ENCODE data around the gene LGALS7.

LGALS7 gene

DNA sequence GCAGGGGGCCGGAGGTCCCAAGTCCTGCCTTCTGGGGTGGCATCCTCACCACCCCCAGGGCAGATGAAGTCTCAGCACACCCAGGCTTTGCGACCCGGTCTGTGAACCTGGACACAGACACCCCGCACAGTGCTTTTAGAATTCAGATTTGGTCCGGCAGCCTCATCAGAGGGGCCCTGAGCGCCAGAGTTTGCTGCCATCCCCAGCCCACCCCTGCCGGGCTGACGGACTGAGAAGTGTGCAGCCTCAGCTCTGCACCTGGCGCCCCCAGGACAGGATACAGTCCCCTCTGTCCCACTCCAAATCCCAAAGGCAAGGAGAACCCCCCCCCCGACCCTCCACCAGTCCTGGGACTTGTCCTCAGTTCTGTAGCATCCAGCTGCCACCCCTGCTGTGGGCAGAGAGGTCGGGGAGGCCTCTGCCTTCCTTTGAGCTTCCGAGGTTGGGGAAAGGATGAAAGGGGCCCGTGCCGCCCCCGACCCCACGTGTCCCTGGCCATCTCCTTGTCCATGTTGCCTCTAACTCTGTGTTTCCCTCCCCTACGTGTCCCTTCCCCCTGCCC lies 45.9 kb downstream of the LGALS7 start:
- TF ChIP-seq, protein P1, sequence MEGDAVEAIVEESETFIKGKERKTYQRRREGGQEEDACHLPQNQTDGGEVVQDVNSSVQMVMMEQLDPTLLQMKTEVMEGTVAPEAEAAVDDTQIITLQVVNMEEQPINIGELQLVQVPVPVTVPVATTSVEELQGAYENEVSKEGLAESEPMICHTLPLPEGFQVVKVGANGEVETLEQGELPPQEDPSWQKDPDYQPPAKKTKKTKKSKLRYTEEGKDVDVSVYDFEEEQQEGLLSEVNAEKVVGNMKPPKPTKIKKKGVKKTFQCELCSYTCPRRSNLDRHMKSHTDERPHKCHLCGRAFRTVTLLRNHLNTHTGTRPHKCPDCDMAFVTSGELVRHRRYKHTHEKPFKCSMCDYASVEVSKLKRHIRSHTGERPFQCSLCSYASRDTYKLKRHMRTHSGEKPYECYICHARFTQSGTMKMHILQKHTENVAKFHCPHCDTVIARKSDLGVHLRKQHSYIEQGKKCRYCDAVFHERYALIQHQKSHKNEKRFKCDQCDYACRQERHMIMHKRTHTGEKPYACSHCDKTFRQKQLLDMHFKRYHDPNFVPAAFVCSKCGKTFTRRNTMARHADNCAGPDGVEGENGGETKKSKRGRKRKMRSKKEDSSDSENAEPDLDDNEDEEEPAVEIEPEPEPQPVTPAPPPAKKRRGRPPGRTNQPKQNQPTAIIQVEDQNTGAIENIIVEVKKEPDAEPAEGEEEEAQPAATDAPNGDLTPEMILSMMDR (IDR thresholded peaks at IDR 0.05): no peak
- H3K27ac Mint-ChIP-seq: no peak overlapping the region
- no peaks in the 10 kb centered on the region for H3K9me3 Mint-ChIP-seq
- no peak overlapping the region for H3K4me3 Mint-ChIP-seq
- peaks cover 31% of the 10 kb centered on the region for H3K36me3 Mint-ChIP-seq (ENCODE audit: low read depth)
- no peaks in the 10 kb centered on the region for H3K27me3 Mint-ChIP-seq (ENCODE audit: low read depth, poor library complexity)
- peaks cover 13% of the 10 kb centered on the region for H3K4me1 Mint-ChIP-seq
- no peak for DNase-seq

DNA sequence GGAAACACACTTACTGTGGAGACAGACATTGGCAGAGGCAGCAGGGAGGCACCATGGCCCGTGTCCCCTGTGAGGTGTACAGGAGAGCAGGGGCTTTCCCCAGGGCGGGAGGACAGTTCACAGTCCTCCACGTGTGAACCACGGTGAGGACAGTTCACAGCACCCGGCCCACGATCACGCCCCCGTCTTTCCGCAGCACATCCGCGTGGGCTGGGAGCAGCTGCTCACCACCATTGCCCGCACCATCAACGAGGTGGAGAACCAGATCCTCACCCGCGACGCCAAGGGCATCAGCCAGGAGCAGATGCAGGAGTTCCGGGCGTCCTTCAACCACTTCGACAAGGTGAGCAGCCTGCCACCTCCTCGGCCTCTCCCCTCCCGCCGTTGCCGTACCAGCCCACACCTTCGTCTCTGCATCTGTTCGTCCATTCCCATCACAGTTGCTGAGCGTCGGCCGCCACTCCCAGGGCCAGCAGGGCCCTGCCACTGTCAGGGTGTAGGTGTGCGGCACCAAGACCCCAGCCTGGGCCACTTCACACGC lies 46.5 kb downstream of the LGALS7 start:
- Mint-ChIP-seq H3K36me3 (ENCODE audit: low read depth) (peaks cover 26% of the 10 kb centered on the region), H3K27ac (peak overlapping the region; percentile 81), H3K9me3 (no peaks in the 10 kb centered on the region), H3K27me3 (ENCODE audit: low read depth, poor library complexity) (no peaks in the 10 kb centered on the region), H3K4me3 (no peak overlapping the region), H3K4me1 (peaks cover 13% of the 10 kb centered on the region)
- TF ChIP-seq, protein P1 (IDR thresholded peaks at IDR 0.05): no peak
- DNase-seq: no peak

DNA sequence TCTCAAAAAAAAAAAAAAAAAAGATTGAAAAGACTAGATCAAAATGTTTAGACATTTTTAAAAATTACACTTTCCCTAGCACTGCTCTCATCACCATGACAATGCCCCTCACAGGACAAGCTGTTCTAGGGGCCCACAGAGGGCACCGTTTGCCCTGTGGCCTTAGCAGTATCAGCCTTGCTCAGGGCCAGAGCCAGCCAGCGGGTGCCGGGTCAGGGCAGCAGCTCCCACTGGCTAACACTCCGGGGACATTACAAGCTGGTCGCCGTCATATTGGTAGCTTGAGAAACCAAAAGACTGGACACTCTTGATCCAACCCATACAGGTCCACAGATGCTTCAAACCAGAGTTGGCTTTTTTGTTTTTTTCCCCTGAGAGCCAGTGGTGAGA lies 47.0 kb downstream of the LGALS7 start:
- H3K27ac Mint-ChIP-seq: peak overlapping the region; percentile 81
- TF ChIP-seq, protein P1 (IDR thresholded peaks at IDR 0.05): no peak
- no peak for DNase-seq
- H3K36me3 Mint-ChIP-seq (ENCODE audit: low read depth): peaks cover 23% of the 10 kb centered on the region
- no peaks in the 10 kb centered on the region for H3K9me3 Mint-ChIP-seq
- no peaks in the 10 kb centered on the region for H3K27me3 Mint-ChIP-seq (ENCODE audit: low read depth, poor library complexity)
- H3K4me3 Mint-ChIP-seq: no peak overlapping the region
- peaks cover 13% of the 10 kb centered on the region for H3K4me1 Mint-ChIP-seq

DNA sequence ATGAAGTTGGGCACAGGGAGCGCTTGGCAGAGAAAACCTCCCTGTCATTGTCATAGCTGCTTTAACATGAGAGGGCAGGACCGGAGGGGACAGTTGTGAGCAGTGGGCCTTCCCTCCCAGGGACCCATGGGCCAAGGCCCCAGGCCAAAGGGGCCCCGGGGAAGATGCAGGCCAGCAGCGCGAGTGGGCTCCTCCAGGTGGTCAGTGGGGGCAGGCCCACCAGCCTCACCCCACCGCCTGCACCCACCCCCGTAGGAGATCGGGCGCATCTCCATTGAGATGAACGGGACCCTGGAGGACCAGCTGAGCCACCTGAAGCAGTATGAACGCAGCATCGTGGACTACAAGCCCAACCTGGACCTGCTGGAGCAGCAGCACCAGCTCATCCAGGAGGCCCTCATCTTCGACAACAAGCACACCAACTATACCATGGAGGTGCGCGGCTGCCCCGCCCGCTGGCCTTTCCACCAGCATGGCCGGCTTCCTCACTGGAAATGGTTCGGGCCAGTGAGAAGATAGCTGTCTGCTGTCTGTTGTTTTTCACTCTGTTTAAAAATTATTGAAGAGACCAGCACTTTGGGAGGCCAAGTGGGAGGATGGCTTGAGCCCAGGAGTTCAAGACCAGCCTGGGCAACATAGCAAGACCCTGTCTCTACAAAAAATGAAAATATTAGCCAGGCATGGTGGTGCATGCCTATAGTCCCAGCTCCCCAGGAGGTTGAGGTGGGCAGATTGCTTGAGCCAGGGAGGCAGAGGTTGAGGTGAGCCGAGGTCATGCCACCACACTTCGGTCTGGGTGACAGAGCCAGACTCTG lies 47.6 kb downstream of the LGALS7 start:
- Mint-ChIP-seq H3K27me3 (ENCODE audit: low read depth, poor library complexity) (no peaks in the 10 kb centered on the region), H3K9me3 (no peaks in the 10 kb centered on the region), H3K4me3 (no peak overlapping the region), H3K27ac (no peak overlapping the region), H3K4me1 (peaks cover 13% of the 10 kb centered on the region), H3K36me3 (ENCODE audit: low read depth) (peaks cover 22% of the 10 kb centered on the region)
- no peak for DNase-seq
- TF ChIP-seq, protein P1 (IDR thresholded peaks at IDR 0.05): no peak

DNA sequence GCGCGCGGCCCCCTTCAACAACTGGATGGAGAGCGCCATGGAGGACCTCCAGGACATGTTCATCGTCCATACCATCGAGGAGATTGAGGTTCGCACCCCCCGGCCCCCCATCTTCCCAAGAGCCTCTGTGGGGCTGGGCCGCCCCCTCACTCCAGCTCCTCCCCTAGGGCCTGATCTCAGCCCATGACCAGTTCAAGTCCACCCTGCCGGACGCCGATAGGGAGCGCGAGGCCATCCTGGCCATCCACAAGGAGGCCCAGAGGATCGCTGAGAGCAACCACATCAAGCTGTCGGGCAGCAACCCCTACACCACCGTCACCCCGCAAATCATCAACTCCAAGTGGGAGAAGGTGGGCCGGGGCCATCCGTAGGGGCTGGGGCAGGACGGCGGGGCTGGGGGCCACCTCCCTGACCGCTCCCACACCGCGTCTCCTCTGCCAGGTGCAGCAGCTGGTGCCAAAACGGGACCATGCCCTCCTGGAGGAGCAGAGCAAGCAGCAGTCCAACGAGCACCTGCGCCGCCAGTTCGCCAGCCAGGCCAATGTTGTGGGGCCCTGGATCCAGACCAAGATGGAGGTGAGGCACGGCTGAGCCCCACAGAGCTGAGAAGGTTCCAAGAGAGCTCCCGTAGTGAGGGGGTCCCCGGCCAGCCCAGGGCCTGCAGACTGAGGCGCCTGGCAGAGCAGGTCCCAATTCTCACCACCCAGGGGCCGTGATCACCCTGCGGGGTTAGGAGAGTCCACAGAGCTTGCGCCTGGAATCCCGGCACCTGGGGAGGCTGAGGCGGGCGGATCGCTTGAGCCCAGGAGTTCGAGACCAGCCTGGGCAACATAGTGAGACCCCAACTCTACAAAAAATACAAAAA lies 49.1 kb downstream of the LGALS7 start:
- H3K9me3 Mint-ChIP-seq: no peaks in the 10 kb centered on the region
- no peak overlapping the region for H3K4me3 Mint-ChIP-seq
- H3K36me3 Mint-ChIP-seq (ENCODE audit: low read depth): peaks cover 12% of the 10 kb centered on the region
- peak overlapping the region; percentile 95 for H3K27ac Mint-ChIP-seq
- DNase-seq: no peak
- TF ChIP-seq, protein P1 (IDR thresholded peaks at IDR 0.05): no peak
- H3K27me3 Mint-ChIP-seq (ENCODE audit: low read depth, poor library complexity): no peaks in the 10 kb centered on the region
- peaks cover 8% of the 10 kb centered on the region for H3K4me1 Mint-ChIP-seq
